ENCODE data around the gene EFCAB11. TPM values are rescaled to one million over a fixed set of nuclear protein-coding genes. Genes with fewer than 3 reads are reported as not detected.
A peak's percentile ranks its signal among the peaks of the same experiment; 100 is the strongest.

The EFCAB11 gene
- total RNA-seq (2021) (15.5 to 18.8 TPM (median 18.0 TPM) in 3 replicates), Bru-seq, nascent RNA (percentile 67 among the genes with signal in this experiment)
- long read RNA-seq, experiment 1, transcript EFCAB11-201 (6 exons, 3,095 nt): major isoform, 7 of 16 reads
- long read RNA-seq, experiment 1, partial matches to known transcripts: 2 of 16 reads
- long read RNA-seq, experiment 1, other reads (novel, unspliced or antisense): 5 of 16 reads
- long read RNA-seq, experiment 2, partial matches to known transcripts: 2 of 10 reads
- long read RNA-seq, experiment 2, other reads (novel, unspliced or antisense): 4 of 10 reads
- long read RNA-seq, experiment 3, partial matches to known transcripts: 0 of 13 reads
- long read RNA-seq, experiment 3, other reads (novel, unspliced or antisense): 5 of 13 reads

GRCh38 chr14:89954070-89955021 lies at the start of gene EFCAB11:
EFCAB11 (minus strand) TSS chr14:89954730; CDS start chr14:89954660, 70 bp downstream.
- H3K9me3 Mint-ChIP-seq: no peaks in the 10 kb centered on the region
- ChIA-PET CTCF (interaction anchor here (0.7 to 3.8 kb wide), 6 partner anchors 15 to 1166 kb away, joined by 3 to 66 read pairs (median 4); no protein-coding TSS in a partner anchor), POLR2A (interaction anchor here (0.6 to 1.4 kb wide), 3 partner anchors 11 to 335 kb away, joined by 3 read pairs; no protein-coding TSS in a partner anchor)
- DNase-seq (ENCODE audit: low spot score): peak; percentile 97
- peak; percentile 92 for ATAC-seq
- TF ChIP-seq ETV6 (CRISPR knock-in tag; IDR thresholded peaks at IDR 0.05) (peak; percentile 44; the same call in 1 of the 2 replicates), ARID4B (CRISPR knock-in tag; IDR thresholded peaks at IDR 0.05; ENCODE audit: borderline replicate concordance) (no peak), RELA (CRISPR knock-in tag; IDR thresholded peaks at IDR 0.05; ENCODE audit: borderline replicate concordance) (no peak), HMGXB4 (CRISPR knock-in tag; IDR thresholded peaks at IDR 0.05) (peak; percentile 35; the same call in 1 of the 2 replicates), FOXK1 (CRISPR knock-in tag; IDR thresholded peaks at IDR 0.05) (peak; percentile 74), RORB (CRISPR knock-in tag; IDR thresholded peaks at IDR 0.05) (no peak), CTCF (IDR thresholded peaks at IDR 0.05) (no peak), FOXP1 (CRISPR knock-in tag; IDR thresholded peaks at IDR 0.05; ENCODE audit: borderline replicate concordance) (peak; percentile 58; the same call in 1 of the 2 replicates), ZMAT4 (CRISPR knock-in tag; IDR thresholded peaks at IDR 0.05) (no peak), ZNF138 (CRISPR knock-in tag; conservative IDR thresholded peaks at IDR 0.05) (no peak), ZNF121 (CRISPR knock-in tag; IDR thresholded peaks at IDR 0.05) (no peak), MYBL2 (CRISPR knock-in tag; IDR thresholded peaks at IDR 0.05) (0 out of 2 replicates have a peak, but pooled peaks have one; percentile 55), ZNF219 (CRISPR knock-in tag; IDR thresholded peaks at IDR 0.05; ENCODE audit: borderline replicate concordance) (no peak), NFYB (CRISPR knock-in tag; conservative IDR thresholded peaks at IDR 0.05; ENCODE audit: low read depth) (peak; percentile 83), SP1 (CRISPR knock-in tag; conservative IDR thresholded peaks at IDR 0.05) (peak; percentile 96), NFE2L1 (CRISPR knock-in tag; IDR thresholded peaks at IDR 0.05) (0 out of 2 replicates have a peak, but pooled peaks have one; percentile 20), FOXP4 (CRISPR knock-in tag; IDR thresholded peaks at IDR 0.05) (0 out of 2 replicates have a peak, but pooled peaks have one; percentile 47)
- H3K27ac Mint-ChIP-seq: peak within 1 kb of the TSS; percentile 98
- H3K4me1 Mint-ChIP-seq: peaks cover 33% of the 10 kb centered on the region
- H3K4me3 Mint-ChIP-seq: peak within 1 kb of the TSS; percentile 97
- no peaks in the 10 kb centered on the region for H3K27me3 Mint-ChIP-seq (ENCODE audit: low read depth)
- peaks cover 17% of the 10 kb centered on the region for H3K36me3 Mint-ChIP-seq
